SU-DHL-6 (cell line): Measurements from ENCODE around the gene C2CD4A.

Experiments used
- CTCF ChIP-seq: fragments of 200-600 bp; sonication (generic); IDR thresholded peaks from one replicate; pipeline ENCODE4 v1.5.1; 2017; ENCODE audit warnings: antibody characterized with exemption, mild to moderate bottlenecking, low read length, moderate library complexity; ENCODE audit not compliant: insufficient read depth, poor library complexity, severe bottlenecking
- EZH2phosphoT487 ChIP-seq: fragments of 200-600 bp; sonication (generic), shearing (Covaris generic); conservative IDR thresholded peaks from 2 replicates; pipeline ENCODE4 v1.6.1; 2018; ENCODE audit warnings: mild to moderate bottlenecking, antibody characterized with exemption, low read length, moderate library complexity, mixed read lengths

GRCh38 chr15:62059108-62059815 lies 7.5 kb upstream of the C2CD4A start:
- TF ChIP-seq CTCF (no peak), EZH2phosphoT487 (no peak)
